Naive thymus-derived CD4-positive, alpha-beta T cell (primary cell): ENCODE results near the gene SYT17. TPM values are rescaled to one million over a fixed set of nuclear protein-coding genes. Genes with fewer than 3 reads are reported as not detected.
"Not testable (repeated sequence)": the region's sequence is repeated elsewhere in the genome, so short reads cannot be mapped to it uniquely, and the experiment has no call there.

ENCODE experiments used
- ATAC-seq: fragments of 150-1000 bp; cut with Tn5 transposase; 2 replicates; pipeline ENCODE4 v1.10.0; 2021; ENCODE audit warnings: mild to moderate bottlenecking, moderate library complexity
- CTCF ChIA-PET: fragments of 350-600 bp; sonication (Branson Sonifier 250); formaldehyde crosslinking; loops from one replicate; lab custom pipeline; 2021; ENCODE audit warnings: antibody characterized with exemption; lab: Charles Lee
- POLR2A ChIA-PET: fragments of 350-600 bp; sonication (Branson Sonifier 250); formaldehyde crosslinking; loops from one replicate; lab custom pipeline; 2021; ENCODE audit warnings: antibody characterized with exemption, inconsistent platforms; lab: Charles Lee
- DNase-seq, 9 donors: peaks; one replicate each; pipeline versions ENCODE4 v3.0.0 to v3.0.0-alpha.2; 2020 to 2022; ENCODE audit warnings: mixed read lengths in 1 of 9
- H3K27ac ChIP-seq: one replicate; pipeline ENCODE4 v1.7.0; 2013; ENCODE audit warnings: mild to moderate bottlenecking, low read depth, low read length, moderate library complexity
- H3K27me3 ChIP-seq, 2 donors: one replicate each; pipeline ENCODE4 v1.7.0; 2013; ENCODE audit warnings: low read length in 2 of 2, mild to moderate bottlenecking in 2 of 2, moderate library complexity in 2 of 2; ENCODE audit not compliant: control insufficient read depth in 2 of 2, insufficient read depth in 2 of 2
- H3K36me3 ChIP-seq, 3 experiments: 1 replicate in 2 of 3; 2 replicates in 1 of 3; pipeline ENCODE4 v1.7.0; 2013; ENCODE audit warnings: low read length in 3 of 3, mild to moderate bottlenecking in 3 of 3, moderate library complexity in 1 of 3; ENCODE audit not compliant: insufficient read depth in 3 of 3, control insufficient read depth in 2 of 3
- H3K4me1 ChIP-seq, 2 donors: one replicate each; pipeline ENCODE4 v1.7.0; 2013; ENCODE audit warnings: low read length in 2 of 2, mild to moderate bottlenecking in 2 of 2, moderate library complexity in 1 of 2; ENCODE audit not compliant: control insufficient read depth in 2 of 2, insufficient read depth in 2 of 2
- H3K4me3 ChIP-seq: 2 replicates; pipeline ENCODE4 v1.7.0; 2013; ENCODE audit warnings: mild to moderate bottlenecking, low read length
- H3K9me3 ChIP-seq, 3 experiments: 1 replicate in 2 of 3; 2 replicates in 1 of 3; pipeline ENCODE4 v1.7.0; 2013; ENCODE audit warnings: low read length in 3 of 3; ENCODE audit not compliant: control insufficient read depth in 2 of 3
- H3K27ac Mint-ChIP-seq, 9 donors: one replicate each; pipeline ENCODE4 v1.8.0; 2020 to 2022; ENCODE audit warnings: mixed read lengths in 9 of 9, mild to moderate bottlenecking in 8 of 9, moderate library complexity in 5 of 9, inconsistent platforms in 2 of 9
- H3K27me3 Mint-ChIP-seq, 5 donors: one replicate each; pipeline ENCODE4 v1.8.0; 2021 to 2022; ENCODE audit warnings: mixed read lengths in 5 of 5, mild to moderate bottlenecking in 1 of 5
- H3K36me3 Mint-ChIP-seq, 5 donors: one replicate each; pipeline ENCODE4 v1.8.0; 2020 to 2022; ENCODE audit warnings: mixed read lengths in 5 of 5, mild to moderate bottlenecking in 3 of 5, inconsistent platforms in 1 of 5
- H3K4me1 Mint-ChIP-seq, 7 donors: one replicate each; pipeline ENCODE4 v1.8.0; 2020 to 2022; ENCODE audit warnings: mixed read lengths in 7 of 7, mild to moderate bottlenecking in 3 of 7, inconsistent platforms in 1 of 7
- H3K4me3 Mint-ChIP-seq, 10 donors: one replicate each; pipeline ENCODE4 v1.8.0; 2020 to 2022; ENCODE audit warnings: mild to moderate bottlenecking in 10 of 10, mixed read lengths in 10 of 10, moderate library complexity in 6 of 10, inconsistent platforms in 2 of 10
- H3K9me3 Mint-ChIP-seq, 11 donors: one replicate each; pipeline ENCODE4 v1.8.0; 2020 to 2022; ENCODE audit warnings: mixed read lengths in 11 of 11, mild to moderate bottlenecking in 4 of 11, inconsistent platforms in 1 of 11, moderate library complexity in 1 of 11
- intact Hi-C, 2 donors: fragments of 100-400 bp; cut with micrococcal nuclease; formaldehyde crosslinking; loops; one replicate each; pipeline ENCODE4 v1.15.1; 2023
- polyA plus RNA-seq, 2 donors: library from polyadenylated mRNA; unstranded; fragments of 300-500 nt; fragmentation: Illumina TruSeq; gene quantifications; one replicate each; pipeline ENCODE4 v1.2.3, GENCODE V29; 2021
- total RNA-seq, 6 experiments: library from RNA in 5 of 6; stranded (reverse) in 5 of 6; gene quantifications; 1 replicate in 5 of 6; 2 replicates in 1 of 6; pipeline ENCODE4 v1.2.3 and lab custom pipeline; 2021 to 2026

Gene SYT17
- total and polyA plus RNA-seq, 7 experiments from 2014 or later, result 0.08 to 3.6 (median 0.24) TPM; not detected in 4

- DNase-seq, result no peak
- Histone ChIP-seq H3K36me3 (no peaks in the 10 kb centered on the region), H3K4me3 (no peak overlapping the region), H3K27ac (no peak overlapping the region), H3K27me3 (no peaks in the 10 kb centered on the region), H3K4me1 (no peaks in the 10 kb centered on the region), H3K9me3 (no peaks in the 10 kb centered on the region)
- ATAC-seq, result no peak
- peaks cover 0 to 24% (median 2%) of the 10 kb centered on the region in 11 donors for H3K9me3 Mint-ChIP-seq
- POLR2A ChIA-PET, result no interaction called here
- no peaks in the 10 kb centered on the region for H3K36me3 Mint-ChIP-seq
- H3K4me1 Mint-ChIP-seq, result peaks cover 0 to 3% (median 0%) of the 10 kb centered on the region in 7 donors
- no peak overlapping the region for H3K27ac Mint-ChIP-seq
- no peak overlapping the region for H3K4me3 Mint-ChIP-seq
- H3K27me3 Mint-ChIP-seq, result peaks cover 0 to 8% (median 6%) of the 10 kb centered on the region in 5 donors
- CTCF ChIA-PET, result no interaction called here
- intact Hi-C loops, result no loop called here
Measured at GRCh38 chr16:19186408-19186807, 18.4 kb downstream of the SYT17 start.

- not testable (repeated sequence) for DNase-seq, H3K4me3 Mint-ChIP-seq, H3K27ac Mint-ChIP-seq
Measured at GRCh38 chr16:19187961-19188360, 19.9 kb downstream of the SYT17 start.

GRCh38 chr16:19188406-19188805, 20.4 kb downstream of the SYT17 start:
- DNase-seq (no peak), ATAC-seq (no peak)
- H3K27me3 Mint-ChIP-seq, result peaks cover 0 to 14% (median 10%) of the 10 kb centered on the region in 5 donors
- Histone ChIP-seq H3K27me3 (no peaks in the 10 kb centered on the region), H3K4me1 (no peaks in the 10 kb centered on the region), H3K36me3 (no peaks in the 10 kb centered on the region), H3K27ac (no peak overlapping the region), H3K9me3 (no peaks in the 10 kb centered on the region), H3K4me3 (no peak overlapping the region)
- peaks cover 0 to 3% (median 0%) of the 10 kb centered on the region in 7 donors for H3K4me1 Mint-ChIP-seq
- H3K4me3 Mint-ChIP-seq, result no peak overlapping the region
- no peaks in the 10 kb centered on the region for H3K36me3 Mint-ChIP-seq
- CTCF ChIA-PET, result interaction anchor here (0.6 kb wide), 1 partner anchor 244 kb away, joined by 3 read pairs; no protein-coding TSS in a partner anchor
- peaks cover 0 to 24% (median 2%) of the 10 kb centered on the region in 11 donors for H3K9me3 Mint-ChIP-seq
- POLR2A ChIA-PET, result no interaction called here
- no peak overlapping the region for H3K27ac Mint-ChIP-seq
- intact Hi-C loops, result no loop called here

More at GRCh38 chr16:19187961-19188360, 19.9 kb downstream of the SYT17 start:
- H3K4me3 ChIP-seq, H3K27me3 ChIP-seq, H3K36me3 Mint-ChIP-seq, ATAC-seq, H3K9me3 ChIP-seq, H3K36me3 ChIP-seq, H3K27ac ChIP-seq, H3K4me1 ChIP-seq, POLR2A ChIA-PET, H3K4me1 Mint-ChIP-seq, intact Hi-C loops: not testable (repeated sequence)
- H3K9me3 Mint-ChIP-seq, result peaks cover 0 to 24% (median 2%) of the 10 kb centered on the region in 11 donors
- CTCF ChIA-PET, result interaction anchor here (0.6 kb wide), 1 partner anchor 244 kb away, joined by 3 read pairs; no protein-coding TSS in a partner anchor
- peaks cover 0 to 14% (median 10%) of the 10 kb centered on the region in 5 donors for H3K27me3 Mint-ChIP-seq

GRCh38 chr16:19192865-19193264, 24.8 kb downstream of the SYT17 start:
- intact Hi-C loops, result no loop called here
- peaks cover 0 to 20% (median 10%) of the 10 kb centered on the region in 5 donors for H3K27me3 Mint-ChIP-seq
- peaks cover 0 to 3% (median 0%) of the 10 kb centered on the region in 7 donors for H3K4me1 Mint-ChIP-seq
- Histone ChIP-seq H3K27ac (no peak overlapping the region), H3K9me3 (no peaks in the 10 kb centered on the region), H3K27me3 (no peaks in the 10 kb centered on the region), H3K4me1 (no peaks in the 10 kb centered on the region), H3K36me3 (no peaks in the 10 kb centered on the region), H3K4me3 (no peak overlapping the region)
- CTCF ChIA-PET, result no interaction called here
- ATAC-seq (no peak), DNase-seq (no peak)
- POLR2A ChIA-PET, result no interaction called here
- no peaks in the 10 kb centered on the region for H3K36me3 Mint-ChIP-seq
- no peak overlapping the region for H3K27ac Mint-ChIP-seq
- peaks cover 0 to 23% (median 5%) of the 10 kb centered on the region in 11 donors for H3K9me3 Mint-ChIP-seq
- H3K4me3 Mint-ChIP-seq, result no peak overlapping the region

GRCh38 chr16:19196871-19197270, 28.8 kb downstream of the SYT17 start:
- Histone ChIP-seq H3K4me1 (no peaks in the 10 kb centered on the region), H3K27ac (no peak overlapping the region), H3K9me3 (peaks cover 0 to 20% (median 0%) of the 10 kb centered on the region in 3 experiments), H3K4me3 (no peak overlapping the region), H3K36me3 (no peaks in the 10 kb centered on the region), H3K27me3 (no peaks in the 10 kb centered on the region)
- ChIA-PET CTCF (no interaction called here), POLR2A (no interaction called here)
- H3K36me3 Mint-ChIP-seq, result no peaks in the 10 kb centered on the region
- H3K27ac Mint-ChIP-seq, result no peak overlapping the region
- ATAC-seq, result no peak
- H3K4me1 Mint-ChIP-seq, result no peaks in the 10 kb centered on the region
- peaks cover 0 to 38% (median 14%) of the 10 kb centered on the region in 11 donors for H3K9me3 Mint-ChIP-seq
- no peak for DNase-seq
- intact Hi-C loops, result no loop called here
- H3K27me3 Mint-ChIP-seq, result peaks cover 0 to 20% (median 4%) of the 10 kb centered on the region in 5 donors
- H3K4me3 Mint-ChIP-seq, result no peak overlapping the region

GRCh38 chr16:19203374-19203966, 35.4 kb downstream of the SYT17 start:
- Histone ChIP-seq H3K36me3 (no peaks in the 10 kb centered on the region), H3K9me3 (peaks cover 0 to 19% (median 0%) of the 10 kb centered on the region in 3 experiments), H3K4me1 (no peaks in the 10 kb centered on the region), H3K4me3 (no peak overlapping the region), H3K27ac (no peak overlapping the region), H3K27me3 (no peaks in the 10 kb centered on the region)
- no peak overlapping the region for H3K4me3 Mint-ChIP-seq
- H3K9me3 Mint-ChIP-seq, result peaks cover 0 to 37% (median 15%) of the 10 kb centered on the region in 11 donors
- ATAC-seq, result no peak
- peaks cover 1 to 18% (median 13%) of the 10 kb centered on the region in 5 donors for H3K27me3 Mint-ChIP-seq
- no peak for DNase-seq
- CTCF ChIA-PET, result no interaction called here
- peaks cover 0 to 5% (median 0%) of the 10 kb centered on the region in 5 donors for H3K36me3 Mint-ChIP-seq
- H3K27ac Mint-ChIP-seq, result no peak overlapping the region
- intact Hi-C loops, result no loop called here
- H3K4me1 Mint-ChIP-seq, result peaks cover 0 to 1% (median 0%) of the 10 kb centered on the region in 7 donors
- POLR2A ChIA-PET, result no interaction called here
